ENCODE measurements around the gene HELZ2.

The HELZ2 gene

DNA sequence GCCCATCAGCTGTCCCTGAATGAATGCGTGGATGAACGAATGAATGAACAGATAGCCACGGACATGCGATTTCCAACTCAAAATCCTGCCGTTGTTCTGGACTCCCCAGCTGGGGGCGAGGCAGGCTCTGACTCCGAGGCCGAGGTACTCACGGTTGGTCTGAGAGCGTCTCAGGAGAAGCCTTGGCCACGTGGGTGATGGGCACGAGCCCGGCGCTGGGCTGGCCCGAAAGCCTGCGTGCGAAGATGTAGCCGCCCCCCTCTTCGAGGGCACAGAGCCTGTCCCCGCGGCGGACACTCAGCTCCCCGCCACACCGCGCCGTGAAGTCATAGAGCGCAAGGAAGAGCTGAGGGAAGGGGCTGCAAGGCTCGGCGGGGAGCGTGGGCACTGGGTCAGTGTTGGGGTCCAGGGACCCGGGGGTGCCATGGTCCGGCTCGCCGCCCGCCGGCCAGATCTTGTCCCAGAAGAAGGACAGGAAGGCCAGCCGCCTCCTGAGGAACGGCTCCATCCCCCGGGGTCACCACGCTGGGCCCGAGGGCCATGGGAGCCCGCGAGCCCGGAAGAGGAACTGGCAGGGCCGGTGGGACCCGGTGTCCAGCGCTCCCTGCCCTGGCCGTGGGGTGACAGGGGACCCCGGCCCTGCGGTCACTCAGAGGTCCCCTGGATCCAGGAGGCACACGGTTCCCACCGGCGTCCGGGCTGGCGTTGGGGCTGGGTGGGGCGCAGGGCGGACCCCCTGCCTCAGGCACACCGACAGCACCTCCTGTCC is 26.9 kb downstream of the HELZ2 start:
- ATAC-seq (no peak), DNase-seq (no peak)
- no peaks in the 10 kb centered on the region for H3K36me3 Mint-ChIP-seq (ENCODE audit: low read depth)
- peaks cover under 1% of the 10 kb centered on the region for H3K4me1 Mint-ChIP-seq
- H3K4me3 Mint-ChIP-seq: no peak overlapping the region
- H3K27ac Mint-ChIP-seq: no peak overlapping the region
- no peaks in the 10 kb centered on the region for H3K9me3 Mint-ChIP-seq
- peaks cover 13% of the 10 kb centered on the region for H3K27me3 Mint-ChIP-seq

DNA sequence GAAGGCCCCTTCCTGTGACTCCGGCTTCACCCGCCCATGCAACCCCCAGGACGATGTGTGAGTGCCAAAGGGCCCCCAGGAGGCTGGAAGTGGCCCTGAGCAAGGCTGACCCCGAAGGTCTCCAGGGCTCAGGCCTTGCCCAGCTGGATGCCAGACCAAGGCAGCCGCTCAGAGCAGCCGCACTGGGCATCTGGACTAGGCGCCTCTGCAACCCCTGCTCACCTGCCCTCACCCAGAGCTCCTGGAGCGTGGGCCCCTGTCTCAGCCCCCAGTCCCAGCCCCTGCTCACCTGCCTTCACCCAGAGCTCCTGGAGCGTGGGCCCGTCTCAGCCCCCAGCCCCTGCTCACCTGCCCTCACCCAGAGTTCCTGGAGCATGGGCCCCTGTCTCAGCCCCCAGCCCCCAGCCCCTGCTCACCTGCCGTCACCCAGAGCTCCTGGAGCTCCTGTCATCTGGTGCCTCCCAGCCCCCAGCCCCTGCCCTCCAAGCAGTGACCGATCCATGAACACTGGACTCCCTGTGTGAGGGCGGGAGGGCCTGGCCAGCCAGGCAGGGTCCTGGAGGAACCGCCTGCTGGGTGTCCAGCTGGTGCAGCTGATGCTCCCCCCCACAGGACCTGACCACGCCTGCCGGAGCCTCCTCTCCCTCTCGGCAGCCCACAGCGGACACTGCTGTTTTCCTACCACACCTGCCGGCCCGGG is 27.6 kb downstream of the HELZ2 start:
- Mint-ChIP-seq H3K36me3 (ENCODE audit: low read depth) (no peaks in the 10 kb centered on the region), H3K4me1 (no peaks in the 10 kb centered on the region), H3K27me3 (peaks cover 13% of the 10 kb centered on the region), H3K9me3 (no peaks in the 10 kb centered on the region), H3K27ac (no peak overlapping the region), H3K4me3 (no peak overlapping the region)
- DNase-seq (no peak), ATAC-seq (no peak)

DNA sequence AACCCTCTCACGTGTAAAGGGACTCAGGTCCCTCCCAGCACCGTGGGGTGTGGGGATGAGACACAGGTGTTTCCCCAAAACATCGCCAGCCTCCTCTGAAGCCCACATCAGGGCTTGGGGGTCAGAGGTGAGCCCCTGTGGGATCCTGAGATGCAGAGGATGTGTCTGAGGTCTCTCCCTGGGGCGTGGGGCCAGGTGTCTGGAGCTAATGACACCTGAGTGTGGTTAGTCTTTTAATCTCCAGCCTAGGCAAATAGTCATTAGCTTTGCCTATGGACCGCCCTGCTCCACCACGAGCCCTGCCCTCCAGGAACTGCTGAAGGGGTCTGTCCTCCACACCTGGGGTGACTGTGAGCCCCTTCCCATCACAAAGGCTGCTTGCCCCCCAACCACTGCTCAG is 28.2 kb downstream of the HELZ2 start:
- Mint-ChIP-seq H3K36me3 (ENCODE audit: low read depth) (no peaks in the 10 kb centered on the region), H3K4me1 (no peaks in the 10 kb centered on the region), H3K27ac (no peak overlapping the region), H3K4me3 (no peak overlapping the region), H3K27me3 (peaks cover 9% of the 10 kb centered on the region), H3K9me3 (no peaks in the 10 kb centered on the region)
- ATAC-seq (no peak), DNase-seq (no peak)

DNA sequence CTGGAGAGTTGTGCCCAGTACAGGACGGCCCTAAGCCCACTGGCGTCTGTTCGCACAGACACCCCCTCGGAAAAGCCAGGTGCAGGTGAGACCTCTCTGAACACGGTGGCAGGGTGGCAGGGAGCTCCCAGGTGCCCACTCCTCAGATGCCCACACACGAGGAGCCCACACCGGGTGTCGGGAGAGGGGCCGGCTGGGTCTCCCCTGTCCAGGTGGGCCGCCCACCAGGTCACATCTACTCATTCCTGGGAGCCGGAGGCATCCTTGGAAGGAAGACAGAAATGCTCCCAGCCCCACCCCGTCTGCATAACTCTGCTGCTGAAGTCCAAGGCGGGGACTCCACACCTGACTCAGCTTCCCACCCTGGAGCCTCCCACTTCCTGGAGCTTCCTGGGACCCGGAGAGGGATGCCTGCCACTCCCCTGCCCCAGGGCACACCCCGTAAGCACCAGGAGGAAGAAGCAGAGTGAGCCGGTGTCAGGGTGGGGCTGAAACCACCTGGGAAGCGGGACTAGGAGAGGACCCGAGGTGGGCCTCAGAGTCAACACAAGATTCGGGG is 29.0 kb downstream of the HELZ2 start:
- peaks cover 2% of the 10 kb centered on the region for H3K4me1 Mint-ChIP-seq
- no peak overlapping the region for H3K4me3 Mint-ChIP-seq
- no peaks in the 10 kb centered on the region for H3K9me3 Mint-ChIP-seq
- peaks cover 9% of the 10 kb centered on the region for H3K27me3 Mint-ChIP-seq
- DNase-seq: no peak
- ATAC-seq: no peak
- no peaks in the 10 kb centered on the region for H3K36me3 Mint-ChIP-seq (ENCODE audit: low read depth)
- H3K27ac Mint-ChIP-seq: no peak overlapping the region

DNA sequence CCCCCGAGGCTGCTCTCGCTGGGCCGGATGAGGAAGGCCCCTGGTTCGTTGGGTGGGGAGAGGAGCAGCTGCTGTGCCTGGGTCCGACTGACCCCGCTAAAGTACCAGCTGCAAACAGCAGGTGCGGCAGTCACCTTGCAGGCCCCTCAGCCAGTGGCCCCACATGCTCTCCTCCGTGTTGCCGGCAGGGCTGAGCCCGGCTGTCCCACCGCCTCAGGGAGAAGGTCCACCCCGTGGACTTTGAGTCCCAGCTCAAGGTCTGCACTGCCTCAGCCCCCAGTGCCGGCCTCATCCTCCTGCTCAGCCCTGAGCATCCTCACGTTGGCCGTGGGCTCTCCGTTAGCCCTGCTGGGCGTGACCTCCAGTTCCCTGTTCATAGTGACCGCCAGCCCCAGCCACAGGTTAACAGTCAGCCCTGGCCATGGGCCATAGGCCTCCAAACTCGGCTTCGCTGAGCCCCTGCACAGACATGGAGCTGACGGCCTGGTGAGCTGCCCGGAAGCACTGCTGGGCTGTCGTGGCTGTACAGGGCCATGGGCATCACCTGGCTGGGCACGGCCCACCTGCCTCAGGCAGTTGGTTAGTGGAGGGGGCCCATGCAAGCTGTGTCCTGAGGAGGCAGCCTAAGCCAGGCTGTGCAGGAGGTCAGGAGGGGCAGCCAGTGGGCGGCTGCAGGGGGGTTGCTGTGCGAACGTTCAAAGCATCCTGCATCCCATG is 29.6 kb downstream of the HELZ2 start:
- Mint-ChIP-seq H3K27me3 (peaks cover 7% of the 10 kb centered on the region), H3K9me3 (no peaks in the 10 kb centered on the region), H3K4me1 (peaks cover 2% of the 10 kb centered on the region), H3K27ac (no peak overlapping the region), H3K4me3 (no peak overlapping the region), H3K36me3 (ENCODE audit: low read depth) (no peaks in the 10 kb centered on the region)
- no peak for DNase-seq
- ATAC-seq: no peak

DNA sequence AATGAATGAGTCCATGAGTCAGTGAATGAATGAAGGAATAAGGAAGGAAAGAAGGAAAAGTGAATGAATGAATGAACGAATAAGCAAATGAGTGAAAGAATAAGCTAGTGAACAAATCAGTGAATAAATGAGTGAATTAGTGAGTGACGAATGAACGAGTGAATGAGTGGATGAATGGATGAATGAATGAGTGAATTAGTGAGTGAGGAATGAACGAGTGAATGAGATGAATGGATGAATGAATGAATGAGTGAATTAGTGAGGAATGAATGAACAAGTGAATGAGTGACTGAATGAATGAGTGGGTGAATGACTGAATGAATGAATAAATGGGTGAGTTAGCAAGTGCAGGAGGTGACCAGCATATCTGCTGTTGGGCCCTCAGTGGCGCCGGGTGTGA is 30.3 kb downstream of the HELZ2 start:
- Mint-ChIP-seq H3K27ac (no peak overlapping the region), H3K36me3 (ENCODE audit: low read depth) (no peaks in the 10 kb centered on the region), H3K9me3 (no peaks in the 10 kb centered on the region), H3K27me3 (peaks cover 4% of the 10 kb centered on the region), H3K4me1 (peaks cover 2% of the 10 kb centered on the region), H3K4me3 (no peak overlapping the region)
- no peak for ATAC-seq
- no peak for DNase-seq

DNA sequence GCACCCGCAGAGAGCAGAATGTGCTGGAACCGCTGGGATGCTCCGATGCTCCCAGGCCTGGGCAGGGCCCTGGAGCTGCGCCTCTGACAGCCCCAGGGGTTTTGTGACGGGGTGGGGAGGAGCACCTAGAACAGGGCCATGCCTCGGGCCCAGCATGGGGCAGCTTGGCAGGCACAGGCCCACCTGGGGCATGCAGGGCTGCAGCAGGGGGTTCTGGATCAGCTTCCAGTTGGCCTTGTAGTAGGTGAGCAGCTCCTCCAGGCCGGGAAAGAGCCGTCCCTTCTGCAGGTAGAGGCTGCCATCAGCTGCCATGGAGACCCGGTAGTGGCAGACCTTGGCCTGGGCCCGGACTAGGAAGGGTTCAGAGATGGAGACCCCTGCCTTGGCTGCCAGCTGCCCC is 30.9 kb downstream of the HELZ2 start:
- DNase-seq (no peak), ATAC-seq (no peak)
- Mint-ChIP-seq H3K27me3 (peaks cover 2% of the 10 kb centered on the region), H3K36me3 (ENCODE audit: low read depth) (no peaks in the 10 kb centered on the region), H3K9me3 (no peaks in the 10 kb centered on the region), H3K27ac (no peak overlapping the region), H3K4me3 (no peak overlapping the region), H3K4me1 (peaks cover 2% of the 10 kb centered on the region)

DNA sequence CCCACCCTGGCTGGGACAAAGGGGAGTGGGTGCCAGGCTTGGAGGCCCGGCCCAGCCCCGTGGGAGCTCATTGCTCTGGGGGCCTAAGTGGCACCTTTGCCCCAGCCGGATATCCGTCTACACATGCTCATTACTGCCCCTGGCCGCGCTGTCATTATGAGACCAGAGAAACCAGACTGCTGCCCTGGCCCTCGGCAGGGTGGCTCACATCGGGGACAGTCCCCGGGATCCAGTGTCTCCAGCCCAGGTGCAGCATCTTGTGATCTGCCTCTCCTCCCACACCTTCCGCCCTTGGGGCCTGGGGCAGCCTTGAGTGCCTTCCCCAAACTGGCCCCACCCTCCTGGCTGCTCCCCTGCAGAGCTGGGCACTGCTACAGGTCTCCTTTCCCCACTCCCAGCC is 31.3 kb downstream of the HELZ2 start:
- Mint-ChIP-seq H3K27ac (no peak overlapping the region), H3K9me3 (no peaks in the 10 kb centered on the region), H3K36me3 (ENCODE audit: low read depth) (no peaks in the 10 kb centered on the region), H3K4me3 (no peak overlapping the region), H3K4me1 (peaks cover 4% of the 10 kb centered on the region), H3K27me3 (peaks cover 2% of the 10 kb centered on the region)
- DNase-seq (no peak), ATAC-seq (no peak)

DNA sequence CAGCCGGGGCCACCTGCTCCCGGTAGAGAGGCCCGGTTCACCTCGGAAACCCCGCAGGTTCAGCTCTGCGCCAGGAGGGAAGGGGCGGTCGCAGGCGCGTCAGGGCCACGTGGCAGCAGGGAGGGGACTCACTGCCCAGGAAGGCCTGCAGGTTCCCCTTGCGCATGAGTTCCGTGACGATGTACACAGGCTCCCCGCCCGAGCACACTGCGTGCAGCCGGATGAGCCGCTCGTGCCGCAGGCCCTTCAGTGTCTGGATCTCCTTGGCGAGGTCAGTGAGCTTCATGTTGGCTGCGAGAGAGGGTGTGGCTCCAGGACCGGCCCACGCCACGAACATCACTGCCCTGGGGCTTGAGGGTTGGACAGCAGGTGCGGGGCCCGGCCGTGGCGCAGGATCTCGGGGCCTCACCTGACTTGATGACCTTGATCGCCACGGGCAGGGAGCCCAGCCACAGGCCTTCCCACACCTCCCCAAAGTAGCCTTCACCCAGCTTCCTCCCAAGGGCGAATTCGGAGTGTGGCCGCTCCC is 31.9 kb downstream of the HELZ2 start:
- Mint-ChIP-seq H3K36me3 (ENCODE audit: low read depth) (no peaks in the 10 kb centered on the region), H3K27ac (no peak overlapping the region), H3K9me3 (no peaks in the 10 kb centered on the region), H3K4me3 (no peak overlapping the region), H3K27me3 (peaks cover 2% of the 10 kb centered on the region), H3K4me1 (peaks cover 7% of the 10 kb centered on the region)
- DNase-seq: no peak
- no peak for ATAC-seq

DNA sequence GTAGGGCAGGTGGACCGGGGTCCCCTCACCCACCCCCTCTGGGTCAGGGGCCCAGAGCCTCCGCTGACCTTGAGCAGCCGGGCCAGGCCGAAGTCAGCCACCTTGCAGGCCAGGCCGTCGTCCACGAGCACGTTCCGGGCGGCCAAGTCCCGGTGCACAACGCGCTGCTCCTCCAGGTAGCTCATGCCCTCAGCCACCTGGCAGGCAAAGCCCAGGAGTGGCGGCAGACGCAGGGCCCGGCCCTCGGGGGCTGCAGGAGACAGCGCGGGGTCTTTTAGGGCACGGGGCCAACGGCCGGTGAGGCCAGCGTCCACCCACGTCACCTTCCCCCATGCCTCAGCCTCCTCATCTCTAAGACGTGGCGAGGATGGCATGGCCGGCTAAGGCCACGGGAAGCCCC is 32.7 kb downstream of the HELZ2 start:
- Mint-ChIP-seq H3K4me3 (no peak overlapping the region), H3K4me1 (peaks cover 10% of the 10 kb centered on the region), H3K36me3 (ENCODE audit: low read depth) (no peaks in the 10 kb centered on the region), H3K27me3 (peaks cover 2% of the 10 kb centered on the region), H3K27ac (no peak overlapping the region), H3K9me3 (no peaks in the 10 kb centered on the region)
- no peak for DNase-seq
- no peak for ATAC-seq

DNA sequence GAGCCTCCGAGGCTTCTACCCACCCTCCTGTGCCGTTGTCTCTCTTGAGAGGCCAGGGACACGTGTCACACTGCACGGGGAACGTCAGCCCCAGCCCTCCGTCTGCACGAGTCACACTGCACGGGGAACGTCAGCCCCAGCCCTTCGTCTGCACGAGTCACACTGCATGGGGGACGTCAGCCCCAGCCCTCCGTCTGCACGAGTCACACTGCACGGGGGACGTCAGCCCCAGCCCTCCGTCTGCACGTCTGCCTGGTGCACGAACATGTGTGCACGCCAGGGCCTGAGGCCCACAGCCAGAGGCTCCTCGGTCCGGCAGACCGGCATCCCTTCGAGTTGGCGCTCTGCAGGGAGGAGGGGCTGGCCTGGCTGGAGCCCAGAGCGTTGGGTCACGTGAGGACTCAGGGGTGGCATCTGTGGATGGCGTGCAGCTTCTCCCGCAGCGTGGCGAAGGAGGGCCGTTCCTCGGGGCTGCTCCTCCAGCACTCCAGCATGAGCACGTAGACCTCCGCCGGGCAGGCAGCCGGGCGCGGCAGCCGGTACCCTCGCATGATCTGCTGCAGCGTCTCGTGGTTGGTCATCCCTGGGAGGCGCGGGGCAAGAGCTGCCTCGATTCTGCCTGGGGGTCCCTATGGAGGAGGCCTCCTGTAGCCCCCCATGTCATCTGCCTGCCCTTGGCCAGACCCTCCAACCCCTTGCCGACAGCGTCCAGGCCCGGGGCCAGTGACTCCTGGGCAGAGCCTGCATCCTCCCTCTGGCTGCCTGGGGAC is 33.4 kb downstream of the HELZ2 start:
- H3K4me3 Mint-ChIP-seq: no peak overlapping the region
- DNase-seq (peak; percentile 27), ATAC-seq (no peak)
- no peaks in the 10 kb centered on the region for H3K36me3 Mint-ChIP-seq (ENCODE audit: low read depth)
- H3K27me3 Mint-ChIP-seq: peaks cover 2% of the 10 kb centered on the region
- H3K27ac Mint-ChIP-seq: no peak overlapping the region
- no peaks in the 10 kb centered on the region for H3K9me3 Mint-ChIP-seq
- peaks cover 10% of the 10 kb centered on the region for H3K4me1 Mint-ChIP-seq

DNA sequence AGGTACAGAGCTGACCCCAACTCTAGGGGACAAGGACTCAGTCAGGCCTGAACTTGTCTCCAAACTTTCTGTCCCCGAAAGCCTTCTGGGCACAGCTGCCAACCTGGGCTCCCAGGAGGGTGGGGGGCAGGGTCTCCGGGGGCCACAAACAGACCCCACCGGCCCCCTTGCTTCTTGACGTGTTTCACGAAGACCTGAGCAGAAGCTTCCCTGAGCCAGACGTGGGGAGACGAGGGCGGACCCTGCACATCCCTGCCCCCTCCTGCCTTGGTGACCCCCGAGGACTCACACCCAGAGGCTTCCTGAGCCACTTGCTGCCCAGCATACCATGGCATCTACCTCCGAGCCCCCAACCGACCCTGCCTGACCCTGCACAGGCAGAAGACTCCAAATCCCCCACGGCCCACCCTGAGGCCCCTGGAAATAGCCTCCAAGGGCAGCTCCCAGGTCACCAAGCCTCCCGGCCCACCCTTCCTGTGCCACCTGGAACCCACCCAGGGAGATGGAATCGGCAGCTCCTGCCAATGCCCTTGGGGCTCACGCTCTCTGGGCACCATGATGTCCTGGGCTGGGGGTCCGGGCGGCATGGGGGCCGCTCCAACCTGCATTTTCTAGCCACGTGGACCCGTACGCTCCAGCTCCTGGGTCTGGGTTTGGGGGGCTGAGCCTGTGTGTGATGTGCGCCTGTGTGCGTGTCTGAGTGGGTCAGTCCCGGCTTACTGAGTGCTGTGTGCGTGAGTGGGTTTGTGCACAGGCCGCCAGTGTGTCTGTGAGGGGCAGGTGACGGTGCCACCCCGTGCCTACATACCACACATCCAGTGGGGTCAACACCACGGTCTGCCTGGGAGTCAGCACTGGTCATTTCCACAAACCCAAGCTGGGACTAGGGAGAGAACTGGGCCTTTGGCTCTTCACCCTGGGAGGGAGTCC is 34.3 kb downstream of the HELZ2 start:
- Mint-ChIP-seq H3K9me3 (no peaks in the 10 kb centered on the region), H3K27ac (no peak overlapping the region), H3K27me3 (peaks cover 2% of the 10 kb centered on the region), H3K36me3 (ENCODE audit: low read depth) (no peaks in the 10 kb centered on the region), H3K4me1 (peaks cover 10% of the 10 kb centered on the region), H3K4me3 (no peak overlapping the region)
- DNase-seq: no peak
- ATAC-seq: no peak

DNA sequence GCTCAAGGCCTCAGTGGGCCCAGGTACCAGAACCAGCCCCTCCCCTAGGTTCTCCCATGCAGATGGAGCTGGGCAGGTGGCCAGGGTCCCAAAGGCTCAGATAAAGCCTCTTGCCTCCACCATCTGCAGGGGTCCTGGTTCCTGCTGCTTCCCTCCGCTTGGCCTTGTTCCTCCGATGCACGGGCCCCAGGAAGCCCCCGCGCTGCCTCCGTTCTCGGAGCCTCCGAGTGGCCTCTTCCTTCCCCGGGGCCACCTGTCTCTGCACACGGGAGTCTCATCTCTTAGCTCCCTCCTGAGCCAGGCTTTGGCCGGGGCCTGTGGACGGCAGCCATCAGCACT is 35.0 kb downstream of the HELZ2 start:
- H3K36me3 Mint-ChIP-seq (ENCODE audit: low read depth): no peaks in the 10 kb centered on the region
- H3K9me3 Mint-ChIP-seq: no peaks in the 10 kb centered on the region
- H3K27me3 Mint-ChIP-seq: peaks cover 2% of the 10 kb centered on the region
- no peak for ATAC-seq
- DNase-seq: no peak
- no peak overlapping the region for H3K4me3 Mint-ChIP-seq
- H3K4me1 Mint-ChIP-seq: peaks cover 10% of the 10 kb centered on the region
- H3K27ac Mint-ChIP-seq: no peak overlapping the region

All from activated naive CD8-positive, alpha-beta T cell treated with anti-CD3 and anti-CD28 coated beads, Interleukin-2, amount 50 U/mL, for 24 hours (primary cell).